HG03342 (cell line): ENCODE measurements around the gene IER3.

ENCODE experiments used
- ATAC-seq: cut with Tn5 transposase; IDR thresholded peaks from one replicate; pipeline ENCODE4 v1.9.1; 2021; ENCODE audit warnings: mild to moderate bottlenecking, moderate library complexity; ENCODE audit not compliant: unreplicated experiment

IER3 gene

DNA sequence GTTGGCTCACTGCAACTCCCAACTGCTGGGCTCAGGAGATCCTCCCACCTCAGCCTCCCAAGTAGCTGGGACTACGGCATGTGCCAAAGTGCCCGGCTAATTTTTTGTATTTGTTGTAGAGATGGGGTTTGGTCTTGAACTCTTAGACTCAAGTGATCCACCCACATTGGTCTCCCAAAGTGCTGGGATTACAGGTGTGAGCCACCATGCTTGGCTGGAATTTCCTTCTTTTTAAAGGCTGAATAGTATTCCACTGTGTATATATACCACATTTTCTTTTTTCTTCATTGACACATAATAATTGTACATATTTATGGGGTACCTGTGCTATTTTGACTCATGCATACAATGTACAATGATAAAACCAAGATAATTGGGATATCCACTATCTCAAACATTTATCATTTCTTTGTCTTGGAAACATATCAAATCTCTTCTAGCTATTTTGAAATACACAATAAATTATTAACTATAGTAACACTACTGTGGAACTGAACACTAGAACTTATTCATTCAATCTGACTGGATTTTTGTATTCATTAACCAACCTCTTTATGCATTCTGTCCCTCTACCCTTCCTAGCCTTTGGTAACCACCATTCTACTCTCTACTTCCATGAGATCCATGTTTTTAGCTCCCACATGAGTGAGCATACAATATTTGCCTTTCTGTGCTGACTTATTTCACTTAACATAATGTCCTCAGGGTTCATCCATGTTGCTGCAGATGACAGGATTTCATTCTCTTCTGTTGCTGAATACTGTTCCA lies 35.1 kb downstream of the IER3 start:
- no peak for ATAC-seq

DNA sequence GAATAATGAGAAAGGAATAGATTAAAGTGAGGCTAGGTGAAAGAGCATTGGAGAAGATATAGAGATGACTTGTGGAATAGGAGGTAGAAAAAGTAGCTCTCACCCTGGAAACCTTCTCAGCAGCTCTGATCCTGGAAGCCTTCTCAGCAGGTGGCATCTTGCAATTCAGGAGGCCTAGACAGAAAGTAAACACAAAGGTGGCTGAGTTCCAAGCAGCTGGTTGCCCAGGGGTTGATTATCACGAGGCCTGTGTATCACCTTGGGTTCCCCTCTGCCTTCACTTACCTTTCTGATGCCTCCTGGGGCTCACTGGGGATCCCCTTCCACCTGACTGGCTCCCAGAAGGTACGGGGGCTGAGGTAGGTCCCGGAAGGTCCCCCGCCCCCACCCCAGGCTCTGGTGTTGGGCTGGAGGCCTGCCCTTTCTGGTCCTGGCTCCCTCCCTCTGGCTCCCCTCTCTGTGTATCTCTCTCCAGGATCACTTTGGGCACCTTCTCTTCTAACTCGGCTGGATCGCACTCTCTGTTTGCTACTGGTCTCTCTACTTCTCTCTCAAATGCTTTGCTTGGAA lies 37.0 kb downstream of the IER3 start:
- no peak for ATAC-seq

DNA sequence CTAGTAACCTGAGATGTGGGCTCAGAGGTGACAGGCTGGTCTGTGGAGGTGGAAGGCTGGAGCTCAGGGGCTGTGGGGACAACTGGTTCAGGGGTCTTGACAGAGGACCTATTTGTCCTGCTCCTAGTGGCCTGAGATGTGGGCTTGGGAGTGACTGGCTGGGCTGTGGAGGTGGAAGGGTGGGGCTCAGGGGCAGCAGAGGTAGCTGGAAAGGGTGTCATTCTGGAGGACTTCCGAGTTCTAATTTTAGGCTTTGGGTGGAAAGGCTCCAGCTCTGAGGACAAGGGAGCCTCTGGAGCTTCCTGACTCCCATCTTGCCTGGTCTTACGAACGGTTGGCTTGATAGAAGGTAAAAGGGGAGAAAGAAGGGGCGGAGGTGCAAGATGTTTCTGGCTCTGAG lies 38.7 kb downstream of the IER3 start:
- no peak for ATAC-seq

DNA sequence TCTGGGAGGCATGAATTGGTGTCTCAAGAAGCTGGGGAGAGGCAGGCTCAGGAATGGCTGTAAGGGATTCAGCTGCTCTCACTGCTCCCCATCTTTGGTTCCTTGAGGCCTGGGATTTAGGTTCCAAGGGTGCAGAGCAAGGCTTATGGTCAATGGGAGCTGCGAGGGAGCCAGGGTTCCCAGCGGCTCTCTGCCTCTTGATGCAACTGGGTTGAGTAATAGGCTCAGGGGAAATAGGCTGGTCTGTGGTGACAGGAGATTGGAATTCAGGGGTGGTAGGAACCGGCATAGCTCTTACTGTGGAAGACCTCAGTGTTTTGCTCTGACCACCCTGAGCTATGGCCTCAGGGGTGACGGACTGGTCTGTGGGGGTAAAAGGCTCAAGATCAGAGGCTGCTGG lies 40.5 kb downstream of the IER3 start:
- ATAC-seq, result no peak

DNA sequence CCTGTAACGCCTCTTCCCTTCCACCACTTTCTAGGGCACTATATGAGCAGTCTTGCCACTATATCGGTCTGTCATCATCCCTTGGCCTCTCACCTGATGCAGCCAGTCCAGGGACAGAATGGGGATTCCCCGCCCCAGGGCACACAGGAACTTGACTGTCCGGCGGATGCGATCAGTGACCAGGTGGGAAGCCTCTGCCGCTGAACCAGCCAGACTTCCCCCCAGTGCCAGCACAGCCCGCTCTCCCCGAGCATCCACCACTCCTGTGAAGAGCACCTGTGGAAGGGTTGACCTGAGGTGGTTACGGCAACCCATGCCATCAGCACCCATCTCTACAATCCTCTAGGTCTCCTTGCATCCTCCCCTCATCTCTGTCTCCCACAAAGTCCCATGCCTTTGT lies 41.3 kb downstream of the IER3 start:
- no peak for ATAC-seq

DNA sequence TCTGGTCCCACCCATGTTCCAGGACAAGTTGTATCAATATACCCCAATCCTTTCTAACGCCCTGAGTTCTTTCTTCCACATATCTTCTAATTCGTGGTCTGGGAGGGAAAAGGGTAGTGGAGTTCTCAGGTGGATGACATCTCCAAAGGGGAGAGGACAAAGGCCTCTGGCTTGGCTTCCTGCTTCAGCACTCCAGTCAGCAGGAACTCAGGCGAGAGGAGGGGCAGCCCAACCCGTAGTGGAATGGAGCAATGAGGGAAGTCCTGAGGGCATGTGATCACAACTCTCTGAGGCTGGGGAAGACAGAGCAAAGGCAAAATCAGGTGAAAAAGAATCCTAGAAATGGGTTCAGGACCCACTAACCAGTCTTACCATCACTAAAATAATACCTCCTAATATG lies 44.0 kb downstream of the IER3 start:
- no peak for ATAC-seq

DNA sequence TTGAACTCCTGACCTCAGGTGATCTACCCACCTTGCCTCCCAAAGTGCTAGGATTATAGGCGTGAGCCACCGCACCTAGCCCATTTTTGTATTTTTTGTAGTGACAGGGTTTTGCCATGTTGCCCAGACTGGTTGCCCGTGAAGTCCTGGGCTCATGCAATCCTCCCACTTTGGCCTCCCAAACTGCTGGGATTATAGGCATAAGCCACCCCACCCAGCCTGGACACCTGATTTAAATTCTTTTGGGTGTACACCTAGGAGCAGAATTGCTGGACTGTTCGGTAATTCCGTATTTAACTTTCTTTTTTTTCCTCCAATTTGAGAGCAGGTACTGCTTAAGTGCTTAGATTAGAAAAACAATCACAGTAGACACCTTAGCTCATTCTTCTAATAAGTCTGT lies 47.9 kb downstream of the IER3 start:
- ATAC-seq, result no peak
